Testis (tissue), 2 donors: ENCODE data around the gene CARD10.

Experiments
- POLR2A ChIP-seq: fragments of 450-650 bp; IDR thresholded peaks from one replicate; pipeline ENCODE4 v1.6.1; 2017; ENCODE audit warnings: antibody characterized with exemption, mild to moderate bottlenecking, moderate library complexity
- TF ChIP-seq, protein P1 (sequence below), 3 experiments: fragments of 450-650 bp in 2 of 3; fragments of 200-600 bp in 1 of 3; sonication (generic) in 1 of 3; IDR thresholded peaks; one replicate each; pipeline ENCODE4 v1.5.1; 2016 to 2019; ENCODE audit warnings: antibody characterized with exemption in 3 of 3, mild to moderate bottlenecking in 2 of 3, moderate library complexity in 1 of 3

DNA sequence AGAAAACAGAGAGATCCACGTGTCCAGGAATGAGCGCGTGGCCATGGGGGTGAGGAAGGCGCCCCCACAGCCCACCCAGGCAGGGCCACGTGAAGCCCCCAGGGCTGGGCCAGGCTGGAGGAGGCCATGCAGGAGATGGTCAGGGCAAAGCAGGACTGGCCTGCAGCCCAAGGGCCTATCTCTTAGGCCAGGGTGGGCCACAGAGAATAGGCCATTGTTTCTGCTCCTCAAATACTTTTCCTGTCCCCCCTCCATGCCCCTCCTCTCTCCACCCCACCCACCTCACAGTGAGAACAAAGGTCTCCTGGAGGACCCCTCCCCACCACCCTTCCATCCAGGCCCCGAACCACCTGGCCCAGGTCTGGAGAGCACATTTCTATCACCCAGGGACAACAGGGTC is 32.8 kb upstream of the CARD10 start:
- TF ChIP-seq, protein P1, sequence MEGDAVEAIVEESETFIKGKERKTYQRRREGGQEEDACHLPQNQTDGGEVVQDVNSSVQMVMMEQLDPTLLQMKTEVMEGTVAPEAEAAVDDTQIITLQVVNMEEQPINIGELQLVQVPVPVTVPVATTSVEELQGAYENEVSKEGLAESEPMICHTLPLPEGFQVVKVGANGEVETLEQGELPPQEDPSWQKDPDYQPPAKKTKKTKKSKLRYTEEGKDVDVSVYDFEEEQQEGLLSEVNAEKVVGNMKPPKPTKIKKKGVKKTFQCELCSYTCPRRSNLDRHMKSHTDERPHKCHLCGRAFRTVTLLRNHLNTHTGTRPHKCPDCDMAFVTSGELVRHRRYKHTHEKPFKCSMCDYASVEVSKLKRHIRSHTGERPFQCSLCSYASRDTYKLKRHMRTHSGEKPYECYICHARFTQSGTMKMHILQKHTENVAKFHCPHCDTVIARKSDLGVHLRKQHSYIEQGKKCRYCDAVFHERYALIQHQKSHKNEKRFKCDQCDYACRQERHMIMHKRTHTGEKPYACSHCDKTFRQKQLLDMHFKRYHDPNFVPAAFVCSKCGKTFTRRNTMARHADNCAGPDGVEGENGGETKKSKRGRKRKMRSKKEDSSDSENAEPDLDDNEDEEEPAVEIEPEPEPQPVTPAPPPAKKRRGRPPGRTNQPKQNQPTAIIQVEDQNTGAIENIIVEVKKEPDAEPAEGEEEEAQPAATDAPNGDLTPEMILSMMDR (IDR thresholded peaks at IDR 0.05) = no peak
- TF ChIP-seq POLR2A = no peak
